ENCODE measurements around the gene CSRNP3.

Gene CSRNP3

DNA sequence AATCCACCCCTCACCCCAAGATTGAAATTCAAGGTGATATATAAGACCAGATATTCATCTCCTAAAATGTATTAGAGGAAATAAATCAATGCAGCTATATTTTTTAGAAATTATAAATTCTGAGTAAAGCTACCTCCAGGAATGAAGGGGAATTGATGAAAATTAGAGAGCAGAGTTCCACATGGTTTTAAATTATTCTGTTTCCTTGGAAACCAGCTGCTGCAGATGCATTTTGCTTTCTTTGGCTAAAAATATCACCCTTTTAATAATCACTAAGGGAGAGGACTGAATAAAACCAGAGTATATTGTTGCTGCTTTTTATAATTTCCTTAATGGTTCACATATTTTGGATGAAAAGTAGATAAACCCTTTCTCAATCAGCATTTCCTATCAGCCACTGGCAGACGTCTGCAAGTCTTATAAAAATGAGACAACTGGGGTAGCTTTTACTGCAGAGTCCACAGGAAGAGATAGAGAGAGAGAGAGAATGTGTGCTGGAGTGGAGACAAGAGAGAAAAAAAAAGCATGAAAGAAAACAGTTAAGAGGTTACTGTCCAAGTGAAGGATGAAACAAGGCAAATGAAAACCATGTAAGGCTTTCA lies 2.0 kb downstream of the CSRNP3 start:
- DNase-seq: no peak

DNA sequence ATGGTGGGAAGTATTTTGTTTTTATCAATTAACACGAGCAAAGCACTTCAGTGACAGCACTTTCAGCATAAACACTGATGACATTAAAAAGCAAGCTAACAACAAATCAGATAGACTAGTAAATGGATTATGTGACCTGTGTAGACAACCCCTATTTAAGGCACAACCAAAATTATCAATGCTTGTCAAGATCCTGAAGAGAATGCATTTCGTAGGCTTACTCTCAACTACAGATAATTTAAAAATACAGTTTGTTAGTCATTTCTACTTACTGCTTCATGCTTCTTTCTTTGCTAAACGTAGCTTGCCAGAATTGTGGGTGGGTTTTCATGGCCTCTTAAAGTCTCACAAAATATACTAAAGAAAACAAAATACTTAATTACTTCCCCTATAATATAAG lies 3.4 kb downstream of the CSRNP3 start:
- DNase-seq: no peak

DNA sequence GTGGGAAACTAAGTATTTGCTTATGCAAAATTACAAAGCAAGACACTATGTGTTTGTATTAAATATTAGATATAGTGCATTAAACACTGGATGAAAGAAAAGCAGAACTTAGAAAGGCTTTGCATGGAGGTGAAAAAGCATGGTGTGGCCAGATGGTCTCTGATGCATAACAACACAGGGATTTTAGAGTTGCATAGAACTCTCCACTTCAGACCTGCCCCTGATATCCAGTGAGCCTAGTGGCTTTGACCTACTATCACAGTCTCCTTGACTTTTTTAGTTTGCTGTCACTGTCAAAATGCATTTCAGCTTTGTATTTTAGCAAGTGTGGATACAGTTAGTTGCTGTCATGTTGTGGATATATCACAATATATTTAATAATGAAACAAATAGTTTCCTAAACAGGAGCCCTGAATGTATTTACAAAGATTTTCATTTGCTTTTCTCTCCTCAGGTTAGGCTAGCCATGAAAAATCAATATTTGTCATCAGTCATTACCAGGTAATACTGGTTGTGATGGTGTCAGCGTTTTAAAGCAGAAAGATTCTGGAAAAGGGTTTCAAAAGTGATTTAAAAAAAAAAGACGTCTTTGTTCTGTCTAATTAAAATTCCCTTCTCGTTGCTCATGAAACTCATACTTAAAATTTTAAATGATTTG lies 5.2 kb downstream of the CSRNP3 start:
- no peak for DNase-seq

DNA sequence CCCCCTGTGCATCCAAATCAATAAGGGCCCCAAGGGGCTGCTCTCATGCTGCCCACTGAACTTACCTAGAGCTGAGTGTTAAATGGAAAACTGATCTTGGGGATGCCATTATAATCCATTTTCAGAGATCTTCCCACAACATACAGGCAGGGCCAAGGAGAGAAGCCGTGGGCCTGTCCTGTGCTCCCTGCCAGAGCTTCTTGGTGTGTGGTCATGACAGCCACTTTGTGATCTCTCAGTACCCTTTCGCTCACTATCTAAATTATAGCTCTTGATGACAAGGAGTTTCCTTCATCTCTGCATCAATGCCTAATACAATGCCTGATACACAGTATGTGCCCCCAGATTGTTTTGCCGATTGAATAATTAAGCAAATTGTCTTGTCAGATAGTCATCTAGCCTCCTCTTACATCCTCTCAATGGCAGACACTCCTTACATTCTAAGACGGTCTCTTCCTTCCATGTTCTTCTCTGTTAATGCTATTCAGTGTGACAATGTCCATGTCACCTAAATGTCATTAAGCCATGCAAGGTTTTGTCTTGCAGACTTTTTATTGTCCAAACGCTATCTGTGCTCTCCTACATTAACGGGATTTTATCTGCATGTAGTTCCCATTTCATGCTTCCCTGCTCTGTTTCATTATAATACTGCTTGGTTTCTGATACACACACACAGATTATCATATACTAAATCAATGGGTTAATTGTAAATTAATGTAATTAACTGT lies 5.9 kb downstream of the CSRNP3 start:
- no peak for DNase-seq

DNA sequence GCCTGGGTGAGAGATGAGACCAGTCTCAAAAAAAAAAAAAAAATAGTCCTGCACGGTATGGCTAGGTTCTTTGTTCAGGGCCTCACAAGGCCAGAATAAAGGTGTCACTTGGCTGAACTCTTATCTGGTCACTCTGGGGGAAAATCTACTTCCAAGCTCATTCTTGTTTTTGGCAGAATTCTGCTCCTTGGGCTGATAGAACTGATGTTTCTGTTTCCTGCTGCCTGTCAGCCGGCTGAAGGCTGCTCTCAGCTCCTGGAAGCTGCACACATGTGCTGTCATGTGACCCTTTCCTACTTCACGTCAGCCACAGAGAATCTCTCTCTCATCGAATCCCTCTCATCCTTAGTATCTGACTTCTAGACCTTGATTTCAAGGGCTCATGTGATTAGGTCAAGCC lies 10.4 kb downstream of the CSRNP3 start:
- DNase-seq: no peak

DNA sequence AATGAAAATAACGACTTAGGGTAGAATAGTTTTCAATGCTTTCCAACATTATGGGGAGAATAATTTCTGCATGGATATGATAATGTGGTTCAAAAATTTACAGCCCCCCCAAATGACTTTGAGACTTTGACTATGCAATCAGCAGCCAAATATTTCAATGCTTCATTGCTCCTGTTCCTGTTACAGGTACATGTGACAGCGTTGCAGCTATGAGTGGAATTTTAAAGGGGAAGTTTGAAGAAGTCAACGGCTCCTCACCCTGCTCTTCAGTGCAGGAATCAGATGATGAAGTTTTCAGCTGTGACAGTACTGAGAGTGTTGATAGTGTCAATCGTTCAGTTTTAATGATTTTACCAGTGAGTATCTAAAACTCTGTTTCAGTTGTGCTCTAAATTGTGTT lies 25.1 kb downstream of the CSRNP3 start:
- no peak for DNase-seq

DNA sequence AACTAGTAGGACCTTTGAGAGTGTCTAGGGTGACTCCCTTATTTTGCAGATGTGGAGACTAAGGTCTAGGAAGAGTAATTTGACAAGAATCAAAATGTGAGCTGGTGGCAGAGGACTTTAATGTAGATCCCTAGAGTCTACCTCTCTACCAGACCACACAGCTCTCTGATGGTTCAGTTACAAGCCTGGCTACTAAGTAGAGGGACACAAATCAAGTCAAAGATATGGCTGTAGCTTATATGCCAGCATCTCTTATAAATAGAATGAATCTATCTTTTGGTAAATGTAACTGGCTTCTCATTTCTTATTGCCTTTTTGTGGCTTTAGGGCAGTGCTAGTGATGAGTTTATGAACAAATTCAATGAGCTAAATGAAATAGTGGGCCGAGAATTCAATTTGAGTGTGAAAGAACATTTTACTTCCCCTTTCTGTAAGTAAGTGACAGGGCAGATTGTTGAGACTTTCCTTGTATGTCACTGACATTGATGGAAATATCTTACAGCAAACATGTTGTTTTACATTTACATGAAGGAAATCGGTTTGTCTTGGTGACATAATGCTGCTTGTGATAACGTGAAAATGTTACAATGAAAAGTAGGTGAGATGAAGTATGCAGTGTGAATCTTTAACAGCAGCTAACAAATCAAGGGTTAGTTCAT lies 28.3 kb downstream of the CSRNP3 start:
- DNase-seq: no peak

DNA sequence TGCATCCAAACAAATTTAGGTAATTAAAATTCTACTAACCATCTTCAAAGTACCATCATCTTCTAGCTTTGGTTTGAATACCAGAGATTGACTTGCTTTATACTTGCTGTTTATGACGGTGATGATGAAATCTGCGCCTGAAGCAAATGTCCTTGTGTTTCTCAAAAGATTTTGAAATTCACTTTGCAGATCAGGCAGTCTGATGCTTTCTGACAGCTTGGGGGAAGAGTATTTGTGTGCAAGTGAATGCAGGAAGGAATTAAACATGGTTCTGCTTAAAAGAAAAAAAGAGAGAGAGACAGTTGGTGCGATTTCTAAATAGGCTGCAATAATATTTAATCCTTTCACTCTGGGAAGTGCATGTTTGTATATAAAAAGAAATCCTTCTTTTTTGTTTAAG lies 29.6 kb downstream of the CSRNP3 start:
- DNase-seq: no peak

DNA sequence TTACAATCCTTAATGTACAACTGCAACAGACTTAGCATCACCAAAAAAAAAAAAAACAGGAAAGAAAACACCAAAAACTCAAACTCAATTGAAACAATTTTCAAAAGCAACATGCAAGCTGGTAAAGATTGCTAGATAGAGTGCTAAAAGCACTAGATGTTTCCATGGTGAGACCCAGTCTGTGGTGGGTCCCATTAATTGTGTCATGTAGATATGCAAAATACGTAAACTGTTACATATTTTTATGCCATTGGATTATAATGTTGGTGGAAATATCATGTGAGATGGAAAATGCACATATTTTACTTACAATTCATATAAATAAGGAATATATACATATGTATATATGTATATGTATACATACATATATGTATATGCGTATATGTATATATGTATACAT lies 30.5 kb downstream of the CSRNP3 start:
- DNase-seq: no peak

DNA sequence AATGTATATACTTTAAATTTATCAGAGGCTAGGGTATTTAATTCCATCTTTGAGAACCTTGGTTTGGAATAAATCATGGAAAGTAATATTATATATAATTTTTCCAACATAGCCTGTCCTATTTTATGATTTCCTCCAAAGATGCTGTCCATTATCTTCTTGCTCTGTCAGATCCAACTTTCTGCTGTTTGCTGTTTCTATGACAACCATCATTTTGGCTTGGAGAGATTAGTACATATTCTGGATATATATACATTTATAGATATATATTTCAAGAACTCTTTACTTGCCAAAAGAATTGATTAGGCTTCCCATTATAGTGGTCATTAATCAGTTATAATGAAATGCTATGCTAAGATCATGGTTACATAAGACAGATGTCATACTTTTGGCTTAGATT lies 31.3 kb downstream of the CSRNP3 start:
- DNase-seq: no peak

DNA sequence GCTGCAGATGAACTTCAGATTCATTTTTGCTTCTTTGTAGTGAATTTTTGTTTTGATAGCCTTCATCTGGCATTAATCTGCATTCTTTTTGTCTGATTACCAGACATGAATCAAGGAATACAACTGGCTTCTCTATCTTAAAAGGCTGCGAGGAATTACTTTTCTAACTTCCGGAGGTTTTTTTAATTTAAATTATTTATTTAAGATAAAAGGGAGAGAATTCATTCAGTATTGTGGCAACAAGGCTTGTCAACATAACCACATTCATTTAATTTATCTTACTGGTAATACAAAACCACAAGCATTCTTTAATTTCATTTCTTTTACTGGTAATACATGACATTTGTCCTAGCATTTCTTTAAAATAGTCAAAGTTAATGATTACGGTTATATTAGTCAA lies 36.0 kb downstream of the CSRNP3 start:
- no peak for DNase-seq

DNA sequence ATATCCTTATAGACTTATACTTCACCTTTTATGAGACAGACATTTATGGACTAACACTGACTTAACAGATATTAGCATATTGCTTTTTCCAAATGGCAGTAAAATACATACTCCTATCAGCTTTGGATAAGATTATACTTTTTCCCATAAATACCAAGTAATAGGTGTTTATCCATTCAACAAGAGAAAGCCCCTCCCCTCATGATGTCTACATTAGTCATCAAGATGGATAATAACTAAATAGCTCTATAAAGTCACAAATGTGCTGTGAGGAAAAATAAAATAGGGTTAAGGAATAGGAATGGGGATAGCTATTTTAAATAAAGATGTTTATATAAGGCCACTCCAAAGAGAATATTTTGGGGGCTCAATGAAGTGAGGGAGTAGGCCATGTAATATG lies 39.4 kb downstream of the CSRNP3 start:
- DNase-seq: no peak

DNA sequence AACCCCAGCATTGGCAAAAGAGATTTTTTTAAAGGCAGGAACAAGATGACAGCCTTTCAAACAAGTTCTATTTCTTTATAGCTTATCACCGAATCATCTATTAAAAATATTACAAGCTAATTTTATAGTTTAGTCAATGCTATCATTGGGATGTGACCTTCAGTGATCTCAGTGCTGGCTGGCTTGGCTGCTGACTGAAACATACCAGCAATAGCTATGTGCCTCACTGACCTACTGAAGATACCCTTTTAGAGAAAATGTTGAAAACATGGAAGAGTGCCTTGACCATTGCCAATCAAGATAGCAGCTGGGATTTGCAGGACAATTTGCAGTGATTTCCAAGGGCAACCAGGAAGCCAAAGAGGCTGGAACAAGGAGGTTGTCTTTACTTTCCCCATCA lies 44.0 kb downstream of the CSRNP3 start:
- DNase-seq: no peak

DNA sequence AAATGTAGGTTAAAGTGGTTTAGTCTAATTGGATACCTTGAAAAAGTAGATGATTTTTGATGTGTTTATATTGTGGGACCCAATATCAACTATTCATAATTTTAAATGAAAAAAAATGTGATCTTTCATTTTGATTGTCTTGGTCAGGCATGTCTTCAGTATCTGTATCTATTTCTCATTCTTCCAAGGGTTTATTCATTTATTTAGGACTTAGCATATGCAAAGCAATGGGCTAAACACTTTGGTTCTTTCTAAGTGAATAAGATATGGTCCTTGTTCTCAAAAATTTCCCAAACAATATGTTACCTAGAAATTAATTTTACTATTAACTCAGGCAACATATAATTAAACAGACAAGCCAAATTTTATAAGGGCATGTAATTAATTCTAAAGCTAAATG lies 49.1 kb downstream of the CSRNP3 start:
- no peak for DNase-seq

DNA sequence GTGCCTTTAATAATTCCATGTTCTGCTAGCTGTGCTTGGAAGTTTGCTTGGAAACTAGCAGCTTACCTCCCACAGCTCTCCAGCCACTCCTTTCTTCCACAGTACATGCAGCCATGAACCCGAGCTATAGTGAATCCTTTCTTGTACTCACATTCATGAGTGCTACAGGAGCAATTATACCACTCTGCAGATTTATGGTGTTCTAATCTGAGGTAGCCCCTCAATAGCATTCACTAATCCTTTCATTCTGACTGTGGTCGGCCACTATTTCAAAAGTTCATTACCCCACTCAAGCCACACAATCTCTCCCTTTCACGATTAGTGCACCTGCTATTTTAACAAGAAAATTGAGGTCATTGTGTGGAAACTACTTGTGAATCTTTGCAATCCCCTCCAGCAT lies 53.2 kb downstream of the CSRNP3 start:
- no peak for DNase-seq

DNA sequence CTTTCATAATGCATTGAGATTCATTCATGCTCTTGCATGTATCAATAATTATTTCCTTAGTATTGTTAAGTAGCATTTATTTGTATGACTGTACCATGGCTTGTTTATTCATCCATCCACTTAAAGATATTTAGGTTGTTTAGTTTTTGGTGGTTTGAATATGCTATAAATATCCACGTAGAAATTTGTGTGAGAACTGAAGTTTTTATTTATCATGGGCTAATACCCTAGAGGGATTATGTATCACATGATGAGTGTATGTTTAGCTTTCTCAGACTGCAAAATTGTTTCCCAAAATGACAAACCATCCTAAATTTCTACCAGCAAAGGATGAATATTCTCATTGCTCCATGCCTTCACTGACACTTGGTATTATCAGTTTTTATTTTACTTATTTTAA lies 55.2 kb downstream of the CSRNP3 start:
- no peak for DNase-seq

DNA sequence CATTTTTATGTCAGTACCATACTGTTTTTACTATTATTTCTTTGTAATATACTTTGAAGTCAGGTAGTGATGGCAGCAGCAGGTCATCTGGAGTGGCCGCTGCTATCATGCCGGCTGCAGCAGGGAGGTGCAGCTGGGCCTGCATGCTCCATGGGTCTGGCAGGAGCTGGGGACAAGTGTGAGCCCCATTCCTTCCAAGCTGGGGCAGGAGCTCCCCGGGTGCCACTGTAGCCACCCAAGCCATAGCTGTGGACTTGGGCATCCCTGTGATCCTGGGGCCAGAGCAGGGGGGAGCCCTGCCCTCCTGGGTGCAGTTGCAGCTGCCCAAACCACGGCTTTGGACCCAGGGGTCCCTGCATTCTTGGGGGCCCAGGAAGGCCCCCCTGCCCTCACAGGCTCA lies 59.2 kb downstream of the CSRNP3 start:
- no peak for DNase-seq

DNA sequence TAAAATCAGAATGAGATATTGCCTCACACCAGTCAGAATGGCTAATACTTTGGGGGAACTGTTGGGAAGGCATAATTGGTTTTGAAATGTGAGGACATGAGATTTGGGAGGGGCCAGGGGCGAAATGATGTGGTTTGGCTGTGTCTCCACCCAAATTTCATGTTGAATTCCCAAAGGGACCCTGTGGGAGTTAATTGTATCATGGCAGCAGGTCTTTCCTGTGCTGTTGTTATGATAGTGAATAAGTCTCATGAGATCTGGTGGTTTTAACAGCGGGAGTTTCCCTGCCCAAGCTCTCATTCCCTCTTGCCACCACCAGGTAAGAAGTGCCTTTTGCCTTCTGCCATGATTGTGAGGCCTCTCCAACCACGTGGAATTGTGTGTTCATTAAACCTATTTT lies 59.6 kb downstream of the CSRNP3 start:
- DNase-seq: no peak

DNA sequence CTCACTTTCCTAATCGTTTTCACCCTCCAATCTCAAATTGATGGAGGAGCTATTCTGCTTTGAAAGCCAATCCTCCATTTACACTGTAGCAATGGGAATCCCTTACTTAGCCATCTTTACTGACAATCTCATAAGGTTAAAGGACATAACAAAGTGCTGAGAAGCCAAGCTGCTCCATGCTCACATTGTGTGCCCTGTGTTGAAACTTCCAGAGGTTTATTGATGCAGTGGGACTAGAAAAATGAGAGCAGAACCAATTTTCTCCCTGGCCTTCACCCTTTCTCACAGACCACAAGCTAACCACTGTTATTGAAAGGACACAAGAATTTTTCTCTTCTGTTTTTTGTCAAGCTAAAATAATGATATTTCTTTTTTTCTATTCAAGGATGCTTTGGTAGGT lies 63.8 kb downstream of the CSRNP3 start:
- DNase-seq: no peak

DNA sequence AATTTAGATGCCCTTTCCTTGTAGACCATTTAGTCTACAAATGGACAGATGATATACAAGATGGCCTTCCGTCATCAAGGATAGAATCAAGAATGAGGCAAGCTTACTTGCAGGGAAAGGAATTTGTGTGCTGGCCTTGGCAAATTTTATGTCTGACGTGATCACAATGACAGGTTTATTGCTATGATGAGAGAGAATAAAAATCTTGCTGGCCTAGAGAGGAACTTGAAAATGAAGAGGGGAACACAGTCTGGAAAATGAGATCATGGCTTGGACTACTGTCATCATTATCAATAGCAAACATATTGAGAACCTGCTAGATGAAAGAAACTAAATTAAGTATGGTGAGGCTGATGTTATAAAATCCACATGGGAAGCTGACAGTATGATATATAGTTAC lies 66.0 kb downstream of the CSRNP3 start:
- no peak for DNase-seq

DNA sequence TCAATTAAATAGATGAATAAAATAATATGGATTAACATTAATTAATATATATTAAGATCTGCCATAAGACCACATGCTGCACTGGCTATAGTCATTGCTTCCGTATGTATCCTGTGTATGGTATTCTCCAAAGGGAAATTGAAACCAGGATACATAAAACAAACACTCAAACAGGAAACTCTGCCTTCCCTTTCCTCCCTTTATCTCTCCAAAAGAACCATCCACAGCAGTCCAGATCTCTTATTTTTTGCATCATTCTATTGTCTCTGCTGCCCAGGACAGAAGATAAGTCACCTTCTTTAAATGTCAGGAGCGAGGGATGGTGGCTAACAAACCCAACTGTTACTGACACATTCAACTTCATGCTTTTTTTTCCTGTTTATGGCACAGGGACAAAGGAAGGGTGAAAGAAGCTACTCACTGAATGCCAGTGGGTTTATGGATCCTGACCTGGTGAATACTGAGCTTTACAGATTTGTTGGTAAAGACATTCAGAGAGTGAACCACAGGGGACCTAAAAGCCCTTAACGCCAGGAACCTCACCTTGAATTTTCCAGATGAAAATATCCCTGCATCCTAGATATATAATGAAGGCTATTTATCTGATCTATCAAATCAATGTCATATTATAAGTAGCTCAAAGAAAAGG lies 67.5 kb downstream of the CSRNP3 start:
- DNase-seq: peak; percentile 67

DNA sequence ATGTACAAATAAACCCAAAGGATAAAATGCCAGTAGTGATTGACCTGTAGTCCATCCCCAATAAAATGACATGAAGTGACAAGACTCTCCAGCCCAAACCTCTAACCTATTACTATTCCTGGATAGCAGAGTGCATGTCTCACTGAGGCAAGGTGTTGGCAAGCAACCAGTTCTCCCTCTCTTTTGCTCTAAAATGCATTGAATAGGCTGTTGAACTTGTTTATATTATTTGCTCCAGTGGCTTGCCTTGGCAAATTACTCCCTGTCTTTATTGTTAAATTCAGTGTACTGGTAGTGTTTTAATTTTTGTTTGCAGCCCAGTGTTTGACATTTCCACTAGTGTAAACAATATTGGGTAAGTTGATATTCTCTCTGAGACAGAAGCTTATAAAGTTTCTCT lies 70.5 kb downstream of the CSRNP3 start:
- DNase-seq: peak; percentile 61

DNA sequence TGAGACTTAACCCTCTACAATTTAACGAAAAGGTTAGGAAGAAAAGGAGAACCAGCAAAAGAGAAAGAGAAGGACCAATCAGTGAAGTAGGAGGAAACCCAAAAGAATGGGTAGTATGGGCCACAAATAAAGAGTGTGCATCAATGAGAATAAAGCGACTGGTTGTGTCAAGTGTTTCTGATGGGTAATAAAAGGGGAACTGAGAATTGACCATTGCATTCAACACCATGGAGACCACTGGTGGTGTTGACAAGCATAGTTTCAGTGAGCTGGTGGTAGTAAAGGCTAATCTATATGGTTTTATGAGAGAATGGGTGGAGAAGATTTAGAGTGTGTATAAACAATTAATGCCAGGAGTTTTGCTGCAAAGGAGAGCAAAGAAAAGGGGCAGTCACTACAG lies 75.4 kb downstream of the CSRNP3 start:
- no peak for DNase-seq

DNA sequence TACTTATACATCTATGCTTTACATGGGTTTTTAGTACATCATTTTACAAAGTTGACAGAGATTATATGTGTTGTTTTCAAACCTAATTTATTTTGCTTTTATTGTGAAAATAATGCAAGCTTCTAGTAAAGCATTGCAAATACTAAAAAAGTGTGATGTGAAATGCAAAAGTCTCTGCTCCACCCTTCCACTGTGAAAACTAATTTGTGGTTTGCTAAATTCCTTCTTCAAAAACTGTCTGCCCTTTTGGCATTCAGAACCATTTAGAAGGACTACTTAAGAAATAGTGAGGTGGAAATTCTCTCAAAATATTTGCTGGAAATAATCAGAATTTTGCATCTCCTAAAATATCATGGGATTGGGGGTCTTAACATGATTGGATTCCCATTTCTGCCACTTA lies 78.4 kb downstream of the CSRNP3 start:
- no peak for DNase-seq

Measured in DMS153 (cell line).